Measurements from ENCODE around the gene ATP8A2.

Gene ATP8A2

GRCh38 chr13:25915840-25916518 lies 544.2 kb downstream of the ATP8A2 start:
- H3K27me3 ChIP-seq (replicated peaks; ENCODE audit: control insufficient read depth, insufficient read depth, low read length), result no peaks in the 10 kb centered on the region
- H3K36me3 ChIP-seq (ENCODE audit: control insufficient read depth, insufficient read depth, low read length), result no peaks in the 10 kb centered on the region
- TF ChIP-seq, protein P1, sequence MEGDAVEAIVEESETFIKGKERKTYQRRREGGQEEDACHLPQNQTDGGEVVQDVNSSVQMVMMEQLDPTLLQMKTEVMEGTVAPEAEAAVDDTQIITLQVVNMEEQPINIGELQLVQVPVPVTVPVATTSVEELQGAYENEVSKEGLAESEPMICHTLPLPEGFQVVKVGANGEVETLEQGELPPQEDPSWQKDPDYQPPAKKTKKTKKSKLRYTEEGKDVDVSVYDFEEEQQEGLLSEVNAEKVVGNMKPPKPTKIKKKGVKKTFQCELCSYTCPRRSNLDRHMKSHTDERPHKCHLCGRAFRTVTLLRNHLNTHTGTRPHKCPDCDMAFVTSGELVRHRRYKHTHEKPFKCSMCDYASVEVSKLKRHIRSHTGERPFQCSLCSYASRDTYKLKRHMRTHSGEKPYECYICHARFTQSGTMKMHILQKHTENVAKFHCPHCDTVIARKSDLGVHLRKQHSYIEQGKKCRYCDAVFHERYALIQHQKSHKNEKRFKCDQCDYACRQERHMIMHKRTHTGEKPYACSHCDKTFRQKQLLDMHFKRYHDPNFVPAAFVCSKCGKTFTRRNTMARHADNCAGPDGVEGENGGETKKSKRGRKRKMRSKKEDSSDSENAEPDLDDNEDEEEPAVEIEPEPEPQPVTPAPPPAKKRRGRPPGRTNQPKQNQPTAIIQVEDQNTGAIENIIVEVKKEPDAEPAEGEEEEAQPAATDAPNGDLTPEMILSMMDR (IDR thresholded peaks at IDR 0.05; ENCODE audit: insufficient read depth, low read length, poor library complexity, severe bottlenecking), result no peak
- H3K4me3 ChIP-seq (replicated peaks; ENCODE audit: low read depth, low read length), result no peak overlapping the region
- no peak for DNase-seq (ENCODE audit: extremely low read depth, insufficient read length)

DNA sequence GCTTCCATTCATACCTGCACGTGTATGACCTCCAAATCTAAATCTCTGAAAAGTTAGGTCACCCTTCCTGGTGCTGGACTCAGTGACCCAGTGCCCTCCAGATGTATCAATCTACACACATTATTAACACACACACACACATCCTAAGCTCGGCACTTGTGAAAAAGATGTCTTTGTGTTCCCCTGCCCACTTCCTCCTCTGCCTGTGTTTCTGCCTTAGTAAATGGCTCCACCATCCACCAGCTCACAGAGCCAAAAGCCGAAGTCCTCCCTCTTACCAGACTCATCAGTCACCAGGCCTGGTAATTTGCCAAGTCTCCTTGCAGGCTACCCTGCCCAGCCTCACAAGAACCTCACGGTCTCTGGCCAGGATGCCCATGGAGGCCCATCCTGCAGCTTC lies 548.5 kb downstream of the ATP8A2 start:
- Histone ChIP-seq H3K27me3 (replicated peaks; ENCODE audit: control insufficient read depth, insufficient read depth, low read length) (no peaks in the 10 kb centered on the region), H3K36me3 (ENCODE audit: control insufficient read depth, insufficient read depth, low read length) (no peaks in the 10 kb centered on the region), H3K4me3 (replicated peaks; ENCODE audit: low read depth, low read length) (no peak overlapping the region)
- no peak for DNase-seq (ENCODE audit: extremely low read depth, insufficient read length)
- TF ChIP-seq, protein P1 (IDR thresholded peaks at IDR 0.05; ENCODE audit: insufficient read depth, low read length, poor library complexity, severe bottlenecking), result no peak

GRCh38 chr13:25920931-25921330 lies 549.2 kb downstream of the ATP8A2 start:
- TF ChIP-seq, protein P1 (IDR thresholded peaks at IDR 0.05; ENCODE audit: insufficient read depth, low read length, poor library complexity, severe bottlenecking), result no peak
- no peak overlapping the region for H3K4me3 ChIP-seq (replicated peaks; ENCODE audit: low read depth, low read length)
- no peaks in the 10 kb centered on the region for H3K36me3 ChIP-seq (ENCODE audit: control insufficient read depth, insufficient read depth, low read length)
- DNase-seq (ENCODE audit: extremely low read depth, insufficient read length), result no peak
- H3K27me3 ChIP-seq (replicated peaks; ENCODE audit: control insufficient read depth, insufficient read depth, low read length), result no peaks in the 10 kb centered on the region

- no peak for DNase-seq (ENCODE audit: extremely low read depth, insufficient read length)
- H3K36me3 ChIP-seq (ENCODE audit: control insufficient read depth, insufficient read depth, low read length), result no peaks in the 10 kb centered on the region
- TF ChIP-seq, protein P1 (IDR thresholded peaks at IDR 0.05; ENCODE audit: insufficient read depth, low read length, poor library complexity, severe bottlenecking), result no peak
- no peaks in the 10 kb centered on the region; the same call in 1 of the 2 replicates for H3K27me3 ChIP-seq (replicated peaks; ENCODE audit: control insufficient read depth, insufficient read depth, low read length)
- H3K4me3 ChIP-seq (replicated peaks; ENCODE audit: low read depth, low read length), result no peak overlapping the region
Measured at GRCh38 chr13:25922376-25922775, 550.6 kb downstream of the ATP8A2 start.

- TF ChIP-seq, protein P1 (IDR thresholded peaks at IDR 0.05; ENCODE audit: insufficient read depth, low read length, poor library complexity, severe bottlenecking), result no peak
- no peak for DNase-seq (ENCODE audit: extremely low read depth, insufficient read length)
- Histone ChIP-seq H3K36me3 (ENCODE audit: control insufficient read depth, insufficient read depth, low read length) (no peaks in the 10 kb centered on the region), H3K27me3 (replicated peaks; ENCODE audit: control insufficient read depth, insufficient read depth, low read length) (no peaks in the 10 kb centered on the region; the same call in 1 of the 2 replicates), H3K4me3 (replicated peaks; ENCODE audit: low read depth, low read length) (no peak overlapping the region)
Measured at GRCh38 chr13:25923217-25924085, 551.7 kb downstream of the ATP8A2 start.

Data from GM06990 (cell line).